ENCODE data around the gene ACADS. TPM values are rescaled to one million over a fixed set of nuclear protein-coding genes. Genes with fewer than 3 reads are reported as not detected.

The ACADS gene
- total and polyA plus RNA-seq, 8 donors, result 16.5 to 313 (median 38.7) TPM

GRCh38 chr12:120784804-120785203 lies 59.2 kb downstream of the ACADS start:
- 85 to 92% (median 91%) methylated on average over 3 of the region's 3 CpGs for WGBS, 5 donors
- intact Hi-C loops (cut with DNase I; ENCODE audit: low total_unique reads), result no loop called here

GRCh38 chr12:120787889-120788288 lies 62.3 kb downstream of the ACADS start:
- Histone ChIP-seq H3K36me3 (peaks cover 0 to 26% (median 20%) of the 10 kb centered on the region in 4 donors), H3K27me3 (no peaks in the 10 kb centered on the region), H3K27ac (no peak overlapping the region), H3K9me3 (no peaks in the 10 kb centered on the region), H3K4me1 (peaks cover 0 to 1% (median 0%) of the 10 kb centered on the region in 4 donors), H3K4me3 (no peak overlapping the region)
- TF ChIP-seq POLR2A (IDR thresholded peaks at IDR 0.05) (no peak), EP300 (IDR thresholded peaks at IDR 0.05) (no peak), CTCF (IDR thresholded peaks at IDR 0.05) (no peak), POLR2AphosphoS5 (IDR thresholded peaks at IDR 0.05) (no peak)
- 90 to 97% (median 94%) methylated on average over 3 of the region's 3 CpGs for WGBS, 5 donors
- no peak for DNase-seq
- intact Hi-C loops (cut with DNase I; ENCODE audit: low total_unique reads), result no loop called here

More at GRCh38 chr12:120784804-120785203, 59.2 kb downstream of the ACADS start:
- DNase-seq, result no peak
- H3K9me3 ChIP-seq, result no peaks in the 10 kb centered on the region
- H3K27ac ChIP-seq, result no peak overlapping the region
- no peaks in the 10 kb centered on the region for H3K27me3 ChIP-seq
- TF ChIP-seq CTCF (IDR thresholded peaks at IDR 0.05) (no peak), EP300 (IDR thresholded peaks at IDR 0.05) (no peak), POLR2A (IDR thresholded peaks at IDR 0.05) (no peak), POLR2AphosphoS5 (IDR thresholded peaks at IDR 0.05) (no peak)
- peaks cover 8 to 47% (median 46%) of the 10 kb centered on the region in 4 donors for H3K36me3 ChIP-seq
- peaks cover 0 to 5% (median 0%) of the 10 kb centered on the region in 4 donors for H3K4me1 ChIP-seq
- H3K4me3 ChIP-seq, result no peak overlapping the region

Other genes with a start within 250 kb of the ACADS start
- gene DYNLL1, start 229.7 kb upstream of the ACADS start, total RNA-seq, result 100 to 1,000 TPM in 4 of 5 donors, 10 to 100 TPM in 1; 27.2 to 197 (median 114) TPM
- 100 to 1,000 TPM; 476 to 580 (median 578) TPM for gene DYNLL1, start 229.7 kb upstream of the ACADS start, polyA plus RNA-seq
- gene COQ5, start 196.7 kb upstream of the ACADS start, total RNA-seq, result 10 to 100 TPM in 3 of 5 donors, 1 to 10 TPM in 2; 2.6 to 32.4 (median 10.5) TPM
- gene COQ5, start 196.7 kb upstream of the ACADS start, polyA plus RNA-seq, result 10 to 100 TPM; 24.0 to 31.8 (median 27.8) TPM
- 100 to 1,000 TPM; 189 to 656 (median 318) TPM for gene RNF10, start 191.5 kb upstream of the ACADS start, total RNA-seq
- 100 to 1,000 TPM; 124 to 157 (median 133) TPM for gene RNF10, start 191.5 kb upstream of the ACADS start, polyA plus RNA-seq
- 10 to 100 TPM; 10.5 to 62.3 (median 34.3) TPM for gene POP5, start 144.4 kb upstream of the ACADS start, total RNA-seq
- 10 to 100 TPM; 33.9 to 51.2 (median 49.1) TPM for gene POP5, start 144.4 kb upstream of the ACADS start, polyA plus RNA-seq
- 1 to 10 TPM in 2 of 5 donors, not detected in 3; 1.1 to 2.0 TPM for gene CABP1, start 85.2 kb upstream of the ACADS start, total RNA-seq
- gene CABP1, start 85.2 kb upstream of the ACADS start, polyA plus RNA-seq, result 1 to 10 TPM; 1.5 to 2.4 (median 2.0) TPM
- 1,000 to 10,000 TPM in 1 of 5 donors, 10 to 100 TPM in 4; 22.2 to 1,695 (median 86.6) TPM for gene MLEC, start 38.7 kb upstream of the ACADS start, total RNA-seq
- 10 to 100 TPM; 15.1 to 28.4 (median 17.1) TPM for gene MLEC, start 38.7 kb upstream of the ACADS start, polyA plus RNA-seq
- 10 to 100 TPM in 4 of 5 donors, 1 to 10 TPM in 1; 8.2 to 26.8 (median 19.7) TPM for gene UNC119B, start 15.4 kb upstream of the ACADS start, total RNA-seq
- gene UNC119B, start 15.4 kb upstream of the ACADS start, polyA plus RNA-seq, result 10 to 100 TPM in 2 of 3 donors, 1 to 10 TPM in 1; 9.6 to 14.6 (median 12.5) TPM
- gene SPPL3, start 178.5 kb downstream of the ACADS start, total RNA-seq, result 10 to 100 TPM; 13.9 to 63.4 (median 23.5) TPM
- gene SPPL3, start 178.5 kb downstream of the ACADS start, polyA plus RNA-seq, result 10 to 100 TPM in 1 of 3 donors, 1 to 10 TPM in 2; 5.0 to 13.4 (median 7.6) TPM

Measured in stomach (tissue), 9 donors.